Measurements from ENCODE around the gene SCLY.

The SCLY gene

DNA sequence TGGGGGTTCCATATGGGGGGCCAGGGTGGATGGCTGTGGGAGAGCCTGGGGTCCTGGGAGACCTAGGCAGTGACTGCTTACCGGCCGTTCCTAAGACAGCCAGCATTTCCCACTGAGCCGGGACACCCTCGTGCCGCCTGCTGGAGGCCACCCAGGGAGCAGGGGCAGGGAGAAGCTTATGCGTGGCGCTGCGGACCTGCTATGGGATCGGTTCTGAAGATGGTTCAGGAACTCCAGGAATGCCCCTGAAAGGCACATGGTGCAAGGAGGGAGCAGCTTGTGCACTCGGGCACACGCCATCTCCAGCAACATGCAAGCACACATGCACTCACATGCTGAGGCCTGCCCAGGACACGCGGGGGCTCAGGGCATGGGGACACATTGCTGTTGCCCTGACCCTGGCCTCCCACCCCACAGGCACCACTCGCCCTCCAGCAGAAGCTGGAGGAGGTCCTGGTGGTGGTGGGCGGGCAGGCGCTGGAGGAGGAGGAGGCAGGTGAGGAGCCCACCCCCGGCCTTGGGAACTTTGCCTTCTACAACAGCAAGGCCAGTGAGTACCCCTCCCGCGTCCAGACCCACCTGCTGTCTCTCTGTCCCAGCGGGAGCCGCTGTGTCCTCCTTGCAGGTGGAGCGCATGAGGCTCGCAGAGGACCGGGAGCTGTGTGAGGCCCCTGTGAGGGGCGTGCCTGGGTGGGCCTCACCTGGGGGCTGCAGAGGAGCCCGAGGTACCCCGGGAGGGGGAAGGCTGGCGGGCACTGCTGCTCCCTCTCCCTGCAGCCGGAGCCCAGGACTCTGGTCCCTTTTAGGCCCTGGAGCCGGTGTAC lies 81.8 kb downstream of the SCLY start:
- DNase-seq = no peak

DNA sequence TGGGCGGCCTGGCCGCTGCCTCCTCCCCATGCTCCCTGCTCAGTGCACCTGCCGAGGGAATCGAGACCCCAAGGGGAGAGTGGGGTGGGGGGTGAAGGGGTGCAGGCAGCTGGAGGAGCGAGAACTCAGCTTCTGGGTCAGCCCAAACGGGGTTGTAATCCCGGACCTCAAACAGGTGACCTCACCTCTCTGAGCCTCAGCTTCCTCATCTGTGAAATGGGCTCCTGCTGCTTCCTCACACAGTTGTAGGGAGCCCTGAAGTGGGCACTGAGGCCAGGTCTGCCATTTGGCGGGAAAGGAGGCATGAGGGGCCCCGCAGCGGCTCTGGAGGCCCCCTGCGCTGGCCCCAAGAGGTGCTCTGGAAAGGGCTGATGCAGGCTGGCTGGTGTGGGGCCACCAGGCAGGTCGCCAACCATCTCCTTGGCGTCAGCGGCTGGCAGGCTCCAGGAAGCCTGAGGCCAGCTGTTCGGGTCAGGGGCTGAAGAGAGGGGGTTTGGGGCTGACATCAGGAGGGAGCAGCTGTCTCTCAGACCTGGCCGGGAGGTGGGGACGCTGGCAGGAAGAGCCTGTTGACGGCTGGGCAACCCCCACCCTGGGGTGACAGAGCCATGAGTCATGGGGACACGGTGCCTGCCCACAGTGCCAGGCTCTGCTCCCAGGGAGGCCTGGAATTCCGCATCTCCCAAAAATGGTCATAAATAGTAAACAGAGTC lies 82.6 kb downstream of the SCLY start:
- DNase-seq = no peak

DNA sequence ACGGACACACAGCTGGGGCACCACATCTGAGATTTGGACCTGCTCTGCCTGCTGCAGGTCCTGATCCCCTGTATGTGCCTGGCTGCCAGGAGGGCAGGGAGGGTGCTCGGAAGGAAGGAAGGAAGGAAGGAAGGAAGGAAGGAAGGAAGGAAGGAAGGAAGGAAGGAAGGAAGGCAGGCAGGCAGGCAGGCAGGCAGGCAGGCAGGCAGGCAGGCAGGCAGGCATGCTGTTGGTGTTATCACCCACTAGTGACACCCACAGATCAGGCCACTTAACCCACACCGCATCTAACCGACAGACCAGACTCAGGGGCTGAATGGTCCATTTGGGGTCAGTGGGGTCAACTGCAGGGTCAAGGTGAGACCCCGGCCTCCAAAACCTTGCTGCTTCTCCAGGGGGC lies 83.5 kb downstream of the SCLY start:
- DNase-seq = no peak

DNA sequence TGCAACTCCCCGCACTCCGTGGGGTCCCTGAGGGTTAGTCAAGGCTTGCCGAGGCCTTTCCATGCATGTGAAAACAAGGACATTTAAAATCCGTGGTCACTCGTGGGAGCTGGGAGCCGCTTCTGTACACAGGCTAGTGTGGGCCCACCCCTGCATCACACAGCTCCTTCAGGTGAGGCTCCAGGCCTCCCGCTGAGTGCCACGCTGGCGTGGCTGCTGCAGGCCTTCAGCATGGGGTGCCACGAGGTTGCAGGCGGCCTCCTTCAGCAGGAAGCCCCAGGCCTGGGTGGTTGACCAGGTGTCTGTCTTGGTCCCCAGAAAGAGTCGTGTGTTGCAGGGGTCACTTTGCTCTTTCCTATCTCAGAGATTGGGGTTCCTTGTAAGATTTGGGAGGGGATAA lies 84.2 kb downstream of the SCLY start:
- no peak for DNase-seq

DNA sequence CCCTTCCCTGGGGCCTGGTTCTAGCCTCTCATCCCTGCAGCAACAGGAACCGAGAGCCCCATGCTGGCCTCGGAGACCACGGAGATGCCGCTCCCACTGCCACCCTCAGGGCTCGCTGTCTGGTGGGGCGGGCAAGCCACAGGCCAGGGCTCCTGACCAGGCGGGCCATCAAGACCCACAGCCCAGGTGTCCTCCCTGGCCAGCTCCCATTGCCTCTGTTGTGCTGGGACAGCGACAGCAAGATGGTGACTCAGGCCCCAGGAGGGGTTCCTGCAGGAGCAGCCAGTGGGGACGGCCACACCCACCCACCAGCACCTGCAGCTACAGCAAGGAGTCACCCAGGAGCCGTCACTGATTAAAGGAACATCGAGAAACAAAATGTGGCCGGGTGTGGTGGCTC lies 85.0 kb downstream of the SCLY start:
- DNase-seq = no peak

DNA sequence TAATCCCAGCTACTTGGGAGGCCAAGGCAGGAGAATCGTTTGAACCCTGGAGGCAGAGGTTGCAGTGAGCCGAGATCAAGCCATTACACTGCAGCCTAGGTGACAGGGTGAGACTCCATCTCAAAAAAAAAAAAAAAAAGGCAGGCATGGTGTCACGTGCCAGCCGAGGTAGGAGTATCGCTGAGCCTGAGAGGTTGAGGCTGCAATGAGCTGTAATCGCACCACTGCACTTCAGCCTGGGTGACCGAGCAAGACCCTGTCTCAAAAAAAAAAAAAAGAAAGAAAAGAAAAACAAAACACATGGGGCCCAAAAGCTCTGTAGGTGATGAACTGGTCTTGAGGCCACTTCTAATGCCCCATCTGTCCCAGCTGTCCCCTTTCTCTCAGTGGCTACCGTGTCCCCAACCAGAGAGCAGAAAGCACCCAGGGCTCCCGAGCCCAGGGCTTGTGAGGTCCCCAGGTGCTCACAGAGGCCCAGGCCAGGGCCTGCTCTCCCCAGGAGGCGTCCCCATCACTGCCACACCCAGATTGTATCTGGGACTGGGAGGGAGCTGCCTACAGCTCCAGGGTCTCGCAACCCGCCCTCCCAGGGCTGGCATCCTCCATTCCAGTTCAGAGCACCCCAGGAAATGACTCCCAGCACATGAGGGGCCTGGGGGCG lies 86.2 kb downstream of the SCLY start:
- DNase-seq = no peak

DNA sequence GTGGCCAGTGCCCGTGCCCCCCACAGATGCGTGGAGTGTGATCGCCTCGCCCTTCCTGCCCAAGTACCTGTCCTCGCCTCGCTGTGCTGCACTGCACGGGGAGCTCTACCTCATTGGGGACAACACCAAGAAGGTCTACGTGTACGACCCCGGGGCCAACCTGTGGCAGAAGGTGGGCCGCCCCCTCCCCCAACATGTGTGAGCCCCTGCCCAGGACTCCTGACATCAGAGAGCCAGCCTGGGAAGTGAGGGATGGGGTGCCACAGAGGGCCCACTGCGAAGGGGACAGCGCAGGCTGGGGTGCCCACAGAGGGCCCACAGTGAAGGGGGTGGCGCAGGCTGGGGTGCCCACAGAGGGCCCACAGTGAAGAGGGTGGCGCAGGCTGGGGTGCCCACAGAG lies 88.2 kb downstream of the SCLY start:
- no peak for DNase-seq

Measured in NCI-H524 treated with DMSO at 0.1 percent for 48 hours (cell line).